SK-N-DZ (cell line): ENCODE results near the gene PARVG.

Experiments used
- DNase-seq: peaks from one replicate; pipeline ENCODE4 v3.0.0-alpha.2; 2015; ENCODE audit warnings: low spot score

PARVG gene

DNA sequence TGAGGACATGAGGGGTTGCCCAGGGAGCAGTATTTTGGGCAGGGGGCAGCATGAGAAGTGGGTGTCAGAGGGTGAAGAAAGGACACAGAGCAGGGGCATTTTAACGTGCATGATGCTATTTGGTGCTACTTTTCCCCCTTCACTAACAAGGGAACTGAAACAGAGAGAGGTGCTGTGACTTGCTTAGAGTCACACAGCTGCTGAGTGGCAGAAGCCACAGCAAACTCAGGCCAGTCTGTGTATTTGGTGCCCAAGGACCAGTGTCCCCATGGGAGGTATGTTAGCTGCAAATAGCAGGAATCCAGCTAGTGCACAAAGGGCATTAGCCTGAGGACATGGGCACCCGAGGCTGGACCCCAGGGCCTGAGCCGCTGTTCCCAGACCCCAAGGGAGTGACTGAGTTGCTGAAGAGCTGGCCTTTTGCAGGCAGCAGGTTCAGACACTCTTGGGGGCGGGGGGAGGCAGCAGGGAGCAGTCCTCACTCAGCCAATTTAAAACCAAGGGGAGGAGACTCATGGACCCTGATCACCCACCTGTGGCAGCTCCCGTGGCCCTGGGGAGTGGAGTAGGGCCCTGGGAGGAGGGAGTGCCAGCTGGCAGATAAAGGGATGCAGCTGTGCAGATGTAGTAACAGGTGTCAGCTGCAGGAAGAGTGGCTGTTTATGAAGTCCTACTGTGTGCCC, 14.6 kb downstream of the PARVG start:
- no peak for DNase-seq

- no peak for DNase-seq
Measured at GRCh38 chr22:44196241-44196640, 15.5 kb downstream of the PARVG start.

DNA sequence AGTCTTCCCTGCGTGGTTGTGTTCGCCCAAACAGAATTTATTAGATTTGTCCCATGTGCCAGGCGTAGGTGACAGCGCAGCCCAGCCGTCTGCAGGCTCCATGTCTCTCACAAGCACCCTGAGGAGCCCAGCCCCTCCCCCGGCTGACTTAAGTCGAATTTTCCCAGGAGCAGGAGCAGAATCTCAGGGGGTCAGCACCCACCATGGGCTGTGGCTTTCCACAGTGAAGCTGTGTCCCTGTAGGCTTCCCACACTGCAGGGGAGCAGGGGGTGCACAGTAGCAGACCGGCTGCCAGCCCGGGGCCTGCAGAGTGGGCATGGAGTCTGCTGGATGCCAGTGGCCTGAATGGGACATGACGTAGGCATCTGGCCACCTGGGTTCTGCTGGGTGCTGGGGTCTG, 16.0 kb downstream of the PARVG start:
- no peak for DNase-seq

GRCh38 chr22:44197271-44197670, 16.5 kb downstream of the PARVG start:
- DNase-seq = no peak

GRCh38 chr22:44199164-44199563, 18.4 kb downstream of the PARVG start:
- no peak for DNase-seq

- no peak for DNase-seq
Measured at GRCh38 chr22:44199866-44200265, 19.1 kb downstream of the PARVG start.

DNA sequence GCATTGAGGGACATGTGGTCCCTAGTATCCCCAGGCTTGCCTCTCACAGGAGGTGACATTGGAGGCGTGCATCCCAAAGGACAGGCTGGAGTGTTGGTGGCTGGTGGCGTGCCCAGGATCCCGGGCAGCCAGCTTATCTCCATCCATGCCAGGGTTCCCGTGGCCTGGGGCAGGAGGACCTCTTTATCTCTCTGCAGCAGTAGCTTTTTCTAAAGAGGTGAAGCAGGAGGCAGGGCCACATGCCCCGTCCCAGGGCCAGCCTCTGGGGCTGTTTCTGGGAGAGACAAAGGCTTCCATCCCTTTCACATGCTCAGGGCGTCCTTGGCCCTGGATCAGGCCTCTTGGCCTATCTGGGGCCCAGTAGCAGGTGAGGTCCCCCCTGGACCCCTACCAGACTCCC, 19.7 kb downstream of the PARVG start:
- no peak for DNase-seq

DNA sequence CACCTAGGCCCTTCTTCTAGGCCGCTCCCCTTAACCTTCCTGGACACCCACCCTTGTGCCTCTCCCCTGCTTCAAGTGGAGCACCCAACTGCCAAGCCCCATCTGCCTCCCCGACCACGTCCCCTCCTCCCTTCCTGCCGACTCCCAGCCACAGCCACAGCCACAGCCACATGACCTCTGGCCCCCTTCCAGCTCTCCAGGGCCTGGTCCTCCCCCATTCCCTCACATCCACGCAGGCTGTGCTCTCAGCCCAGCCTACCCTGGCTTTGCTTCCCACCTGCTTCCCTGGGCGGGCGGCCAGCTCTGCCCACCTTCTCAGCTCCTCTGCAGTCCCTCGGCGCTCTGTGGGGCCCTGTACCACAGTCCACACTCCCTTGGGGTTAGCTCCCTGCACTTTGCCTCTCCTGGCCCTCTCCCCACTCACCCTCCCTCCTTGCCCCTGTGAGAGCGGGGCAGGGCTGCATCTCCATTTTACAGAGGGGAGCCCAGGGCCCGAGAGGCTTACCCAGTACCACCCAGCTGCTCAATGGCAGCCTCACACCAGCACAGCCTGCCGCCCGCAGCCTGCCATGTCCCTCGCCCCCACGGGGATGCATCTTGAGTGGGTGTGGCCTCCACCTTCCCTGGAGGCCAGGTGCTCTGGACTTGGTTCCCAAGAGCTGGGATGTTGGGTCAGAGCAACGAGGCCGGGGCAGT, 20.3 kb downstream of the PARVG start:
- no peak for DNase-seq

- no peak for DNase-seq
Measured at GRCh38 chr22:44201665-44202064, 20.9 kb downstream of the PARVG start.

DNA sequence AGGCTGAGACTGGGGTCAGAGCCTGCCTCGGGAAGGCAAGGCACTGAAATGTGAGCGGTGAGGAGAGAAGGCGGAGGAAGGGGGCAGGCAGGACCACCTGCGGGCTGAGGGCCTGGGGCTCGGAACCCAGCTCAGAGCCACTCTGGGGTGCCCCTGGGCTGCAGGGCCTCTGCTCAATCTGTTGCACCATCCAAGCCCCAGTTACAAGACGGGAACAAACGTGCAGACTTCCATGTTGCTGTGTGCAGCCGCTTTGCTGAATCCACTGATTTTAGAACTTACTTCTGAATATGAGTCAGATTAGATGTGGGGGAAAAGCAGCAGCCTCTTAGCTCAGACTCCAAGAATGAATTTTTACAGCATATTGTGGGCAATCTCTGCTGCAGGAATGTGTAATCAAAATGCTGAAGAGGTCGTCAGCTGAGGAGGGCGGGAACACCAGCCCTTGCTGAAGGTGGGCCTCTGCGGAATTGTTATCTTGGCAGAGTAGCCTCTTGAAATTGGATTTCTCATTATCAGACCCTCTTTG, 21.6 kb downstream of the PARVG start:
- DNase-seq = no peak

- no peak for DNase-seq
Measured at GRCh38 chr22:44203203-44203602, 22.5 kb downstream of the PARVG start.

- DNase-seq = no peak
Measured at GRCh38 chr22:44204739-44205515, 24.2 kb downstream of the PARVG start.

- no peak for DNase-seq
Measured at GRCh38 chr22:44205516-44206329, 25.0 kb downstream of the PARVG start.

DNA sequence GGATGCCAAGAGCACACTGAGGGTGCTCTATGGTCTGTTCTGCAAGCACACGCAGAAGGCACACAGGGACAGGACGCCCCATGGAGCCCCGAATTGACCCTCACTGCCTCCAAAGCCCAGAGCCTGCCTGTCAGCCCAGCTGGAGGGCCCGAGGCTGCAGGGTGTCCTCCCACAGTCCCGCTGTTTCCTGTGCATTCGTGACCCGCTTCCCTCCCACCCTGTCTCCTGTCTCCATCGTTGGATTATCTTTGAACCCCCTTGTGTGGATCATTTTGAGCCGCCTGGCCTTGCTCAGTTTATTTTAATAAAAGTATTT, 25.6 kb downstream of the PARVG start:
- DNase-seq = no peak

GRCh38 chr22:44206696-44207095, 26.0 kb downstream of the PARVG start:
- DNase-seq = no peak

- no peak for DNase-seq
Measured at GRCh38 chr22:44207173-44207980, 26.7 kb downstream of the PARVG start.

GRCh38 chr22:44207981-44208317, 27.2 kb downstream of the PARVG start:
- no peak for DNase-seq

GRCh38 chr22:44209343-44209742, 28.6 kb downstream of the PARVG start:
- no peak for DNase-seq

DNA sequence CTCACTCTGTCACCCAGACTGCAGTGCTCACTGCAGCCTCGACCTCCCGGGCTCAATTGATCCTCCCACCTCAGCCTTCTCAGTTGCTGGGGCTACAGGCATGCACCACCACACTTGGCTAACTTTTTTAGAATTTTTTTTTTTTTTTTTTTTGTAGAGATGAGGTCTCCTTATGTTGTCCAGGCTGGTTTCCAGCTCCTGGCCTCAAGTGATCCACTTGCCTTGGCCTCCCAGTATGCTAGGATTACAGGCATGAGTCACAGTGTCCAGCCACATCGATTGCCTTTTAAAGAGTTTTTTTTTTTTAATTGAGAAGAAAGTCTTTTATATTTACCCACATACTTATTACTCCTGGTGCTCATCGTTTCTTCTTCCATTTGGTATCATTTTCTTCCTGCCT, 30.0 kb downstream of the PARVG start:
- no peak for DNase-seq

GRCh38 chr22:44211256-44211945, 30.7 kb downstream of the PARVG start:
- DNase-seq = no peak
